GM21360 (cell line): ENCODE results near the gene THEMIS2.

Experiments used
- ATAC-seq: cut with Tn5 transposase; IDR thresholded peaks from one replicate; pipeline ENCODE4 v1.9.1; 2021; ENCODE audit warnings: mild to moderate bottlenecking, moderate library complexity; ENCODE audit not compliant: unreplicated experiment

The THEMIS2 gene

GRCh38 chr1:27885114-27885528, 12.8 kb downstream of the THEMIS2 start:
- ATAC-seq, result no peak

GRCh38 chr1:27885621-27886352, 13.4 kb downstream of the THEMIS2 start:
- no peak for ATAC-seq

GRCh38 chr1:27886353-27886679, 14.0 kb downstream of the THEMIS2 start:
- no peak for ATAC-seq

GRCh38 chr1:27886744-27887143, 14.4 kb downstream of the THEMIS2 start:
- ATAC-seq, result no peak

- no peak for ATAC-seq
These were observed 15.1 kb downstream of the THEMIS2 start for GRCh38 chr1:27887215-27888021.

GRCh38 chr1:27889506-27889905, 17.2 kb downstream of the THEMIS2 start:
- no peak for ATAC-seq

- ATAC-seq, result peak; percentile 39
These were observed 19.0 kb downstream of the THEMIS2 start for GRCh38 chr1:27891196-27891889.

- ATAC-seq, result no peak
These were observed 22.2 kb downstream of the THEMIS2 start for GRCh38 chr1:27894521-27894920.

GRCh38 chr1:27906759-27907158, 34.4 kb downstream of the THEMIS2 start:
- ATAC-seq, result no peak

GRCh38 chr1:27912429-27912828, 40.1 kb downstream of the THEMIS2 start:
- ATAC-seq, result no peak

- no peak for ATAC-seq
These were observed 42.8 kb downstream of the THEMIS2 start for GRCh38 chr1:27915082-27915575.

GRCh38 chr1:27922272-27922671, 49.9 kb downstream of the THEMIS2 start:
- no peak for ATAC-seq

GRCh38 chr1:27928216-27928954, 56.0 kb downstream of the THEMIS2 start:
- no peak for ATAC-seq

- ATAC-seq, result no peak
These were observed 58.8 kb downstream of the THEMIS2 start for GRCh38 chr1:27931184-27931583.

- ATAC-seq, result no peak
These were observed 59.4 kb downstream of the THEMIS2 start for GRCh38 chr1:27931759-27932158.

- ATAC-seq, result no peak
These were observed 62.6 kb downstream of the THEMIS2 start, which contains the start of gene SMPDL3B for GRCh38 chr1:27934818-27935549. TSS of gene SMPDL3B (plus strand) at chr1:27935000. CDS start at chr1:27935184, 184 bp downstream.

- no peak for ATAC-seq
These were observed 63.4 kb downstream of the THEMIS2 start for GRCh38 chr1:27935721-27936120.
